GM21528 (cell line): ENCODE measurements around the gene ARHGAP29.

ENCODE experiments used
- ATAC-seq: cut with Tn5 transposase; IDR thresholded peaks from one replicate; pipeline ENCODE4 v1.9.1; 2021; ENCODE audit warnings: mild to moderate bottlenecking, moderate library complexity; ENCODE audit not compliant: unreplicated experiment, low FRiP score

ARHGAP29 gene

DNA sequence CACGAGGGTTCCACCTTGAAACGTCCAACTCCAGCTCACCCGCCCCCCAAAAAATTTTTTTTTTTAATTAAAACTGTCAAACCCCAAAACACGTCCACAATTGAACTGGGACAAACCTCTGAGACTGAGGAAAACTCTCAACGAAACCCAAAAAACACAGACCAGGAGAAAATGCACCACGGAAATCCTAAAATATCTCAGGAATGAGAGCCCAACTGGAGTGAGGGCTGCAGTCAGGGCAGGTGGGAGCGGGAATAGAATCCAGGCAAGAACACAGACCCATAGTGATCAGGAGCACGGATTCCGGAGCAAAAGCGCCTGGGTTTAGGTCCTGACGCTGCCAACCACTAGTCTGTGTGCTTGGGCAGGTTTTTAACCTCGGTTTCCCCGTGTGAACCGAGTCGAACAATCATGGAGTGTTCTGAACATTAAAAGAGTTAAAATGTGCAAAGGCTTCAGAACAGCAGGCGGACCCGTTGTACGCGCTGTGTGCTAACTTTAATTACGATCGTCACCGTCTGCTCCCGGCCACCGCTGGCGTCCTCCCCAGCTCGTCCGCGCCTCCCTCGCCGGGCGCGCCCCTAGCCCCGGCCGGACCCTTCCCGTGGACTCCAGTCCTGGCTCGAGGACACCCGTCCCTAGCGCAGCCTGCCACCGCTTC is 624 bp downstream of the ARHGAP29 start:
- peak; percentile 34 for ATAC-seq

DNA sequence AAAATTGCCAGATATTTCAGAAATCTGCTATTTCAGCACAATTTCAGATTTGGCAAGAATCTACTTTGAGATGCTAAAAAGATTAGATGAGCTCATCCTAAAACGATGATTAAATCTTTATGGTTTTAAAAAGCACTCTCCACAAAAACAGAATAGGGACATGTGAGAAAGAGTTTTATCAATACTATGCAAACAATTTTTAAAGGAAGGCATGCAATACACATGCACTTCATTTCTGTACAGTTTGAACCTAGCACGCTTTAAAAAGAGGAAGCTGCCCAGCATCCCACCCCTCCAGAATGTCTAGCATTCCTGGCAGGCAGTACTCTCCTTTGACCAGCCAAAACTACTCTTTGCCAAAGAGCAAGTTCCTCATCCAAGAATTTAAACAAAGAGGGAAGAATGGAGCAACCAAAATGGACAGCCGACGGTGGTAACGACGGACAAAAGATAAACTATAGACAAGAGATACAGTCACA is 1.3 kb downstream of the ARHGAP29 start:
- ATAC-seq: no peak

DNA sequence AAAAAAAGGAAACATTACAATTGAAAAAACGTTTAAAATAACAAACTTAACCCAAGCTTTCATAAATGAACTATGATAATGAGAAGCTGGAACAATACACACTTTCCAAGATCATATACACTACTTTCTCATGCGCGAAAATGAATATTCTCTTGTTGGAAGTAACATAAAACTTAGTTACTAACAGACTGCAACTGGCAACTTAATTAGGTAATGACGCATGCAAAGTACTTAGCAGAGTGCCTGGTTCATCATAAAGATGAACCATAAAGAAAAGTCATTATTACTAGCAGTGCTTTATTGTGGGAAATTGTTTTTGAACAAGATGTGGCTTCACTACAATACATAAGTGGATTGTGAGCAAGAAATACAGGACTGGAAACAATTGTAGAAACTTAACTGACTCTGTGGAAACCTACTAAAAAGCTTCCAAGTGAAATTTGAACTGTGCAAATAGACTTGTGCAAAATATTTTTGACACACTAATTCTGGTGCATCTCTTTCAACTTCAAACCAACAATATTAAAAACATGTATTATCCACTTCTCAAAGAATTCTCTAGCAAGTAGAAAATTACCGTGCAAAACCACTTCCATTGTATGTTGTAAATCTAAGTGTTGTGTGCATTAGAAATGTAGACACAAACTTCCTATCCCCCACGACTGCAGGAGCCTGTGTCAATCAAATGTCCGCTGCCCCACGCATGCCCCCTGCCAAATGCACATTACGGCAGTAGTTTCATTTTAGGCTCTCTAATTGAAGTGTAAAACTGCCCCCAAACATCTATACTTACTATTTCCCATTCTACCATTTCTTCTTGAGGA is 2.0 kb downstream of the ARHGAP29 start:
- ATAC-seq: no peak

- ATAC-seq: no peak
Measured at GRCh38 chr1:94234615-94235014, 2.8 kb downstream of the ARHGAP29 start.

DNA sequence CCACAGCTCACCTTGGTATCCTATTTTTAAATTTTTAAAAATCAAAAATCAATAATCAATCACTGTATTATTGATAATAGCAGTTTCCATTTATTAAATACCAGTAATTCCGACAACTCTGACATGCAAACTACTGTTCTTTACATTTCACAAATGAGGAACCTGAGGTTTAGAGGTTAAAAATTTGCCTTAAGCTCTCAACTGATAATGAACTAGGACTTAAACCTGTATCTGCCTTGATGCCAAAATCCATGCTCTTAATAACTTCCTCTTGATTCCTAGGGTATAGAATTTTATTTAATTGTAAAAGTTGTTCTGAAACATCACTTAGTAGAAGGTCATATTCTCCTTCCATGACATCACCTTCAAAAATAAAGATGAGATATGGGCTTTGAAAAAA is 5.6 kb downstream of the ARHGAP29 start:
- no peak for ATAC-seq

DNA sequence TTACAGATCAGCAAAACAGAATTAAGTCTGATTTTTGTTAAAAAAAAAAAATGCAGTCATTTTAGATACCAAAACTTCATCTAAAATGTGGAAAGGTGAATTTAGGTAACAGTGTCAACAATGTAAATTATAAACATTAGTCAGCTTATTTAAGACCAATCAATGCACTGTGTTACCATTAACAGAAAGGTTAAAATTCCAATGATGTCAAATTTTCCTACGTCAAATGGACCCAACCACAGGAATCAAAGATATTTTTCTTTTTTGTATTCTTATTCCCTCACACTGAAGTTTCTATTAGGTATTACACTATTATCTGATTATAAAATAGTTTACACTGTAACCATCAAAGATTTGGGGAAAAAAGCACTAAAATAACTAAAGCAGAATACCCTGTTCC is 6.5 kb downstream of the ARHGAP29 start:
- ATAC-seq: no peak

GRCh38 chr1:94228640-94229375 is 8.6 kb downstream of the ARHGAP29 start:
- ATAC-seq: no peak

DNA sequence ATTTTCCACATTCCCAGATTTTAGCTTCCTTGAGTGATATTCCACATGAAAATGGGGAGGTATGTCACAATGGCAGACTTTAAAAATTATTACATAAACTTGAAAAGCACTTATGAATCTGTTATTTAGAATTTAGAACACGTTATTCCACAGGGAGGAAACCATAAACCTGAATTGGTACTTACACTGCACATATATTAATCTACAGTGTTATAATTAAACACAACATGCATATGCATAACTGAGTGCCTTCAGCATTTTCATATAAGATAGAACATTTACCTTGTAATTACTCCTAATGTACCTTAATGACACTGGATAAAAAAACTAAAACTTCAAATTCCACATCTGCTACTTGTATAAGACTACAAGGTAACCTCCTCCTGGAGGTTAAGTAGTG is 9.8 kb downstream of the ARHGAP29 start:
- ATAC-seq: no peak

DNA sequence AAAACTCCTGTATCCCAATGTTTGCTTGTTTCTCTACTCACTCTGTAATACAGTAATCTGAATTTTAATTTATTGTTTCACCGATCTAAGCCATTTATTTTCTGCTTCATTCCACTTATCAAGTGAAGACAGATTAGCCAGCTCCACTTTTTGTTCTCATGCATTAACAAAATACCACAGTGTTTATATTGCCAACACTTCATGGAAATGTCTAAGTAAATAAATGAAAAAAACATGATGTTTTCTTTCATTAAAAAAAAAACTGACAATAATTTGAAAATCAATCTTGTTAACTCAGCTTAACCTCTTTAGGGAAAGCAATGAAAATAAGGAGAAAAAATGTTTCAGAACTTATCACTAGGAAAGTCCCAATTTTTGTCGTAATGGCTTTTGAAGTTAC is 11.5 kb downstream of the ARHGAP29 start:
- ATAC-seq: no peak

DNA sequence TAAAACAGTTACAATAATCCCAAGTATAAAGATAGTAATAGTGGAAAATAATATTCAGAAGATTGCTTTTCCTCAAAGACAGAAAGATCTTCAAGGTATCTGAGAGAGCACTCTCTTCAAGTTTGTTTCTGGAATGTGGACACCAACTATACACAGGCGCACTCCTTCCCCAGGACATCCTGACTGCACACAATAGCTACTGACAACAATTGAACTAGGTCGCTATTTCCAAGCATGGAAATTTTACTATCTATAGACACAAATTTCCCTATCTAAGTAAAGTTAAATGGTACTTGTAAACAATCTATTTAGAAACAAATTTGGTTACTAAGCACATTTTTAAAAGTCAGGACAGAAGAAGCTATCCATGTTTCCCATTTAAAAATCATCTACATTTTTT is 19.1 kb downstream of the ARHGAP29 start:
- no peak for ATAC-seq

DNA sequence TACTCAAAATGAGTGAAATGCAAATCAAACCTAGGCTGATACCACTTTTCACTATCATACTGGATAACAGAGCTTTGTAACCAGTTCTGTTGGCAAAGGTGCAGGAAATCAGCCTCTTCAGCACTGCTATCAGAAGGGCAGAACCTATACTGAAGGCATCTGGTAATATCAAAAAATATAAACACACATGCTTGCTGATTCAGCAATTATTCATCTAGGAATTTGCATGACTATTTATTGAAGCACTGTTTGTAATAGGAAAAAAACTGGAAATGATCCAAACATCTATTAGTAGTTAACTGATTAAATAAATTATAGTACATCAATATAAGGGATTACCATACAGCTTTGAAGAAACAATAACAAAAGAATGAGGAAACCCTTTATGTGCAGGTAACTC is 21.4 kb downstream of the ARHGAP29 start:
- no peak for ATAC-seq

- ATAC-seq: no peak
Measured at GRCh38 chr1:94209982-94210381, 27.4 kb downstream of the ARHGAP29 start.

- no peak for ATAC-seq
Measured at GRCh38 chr1:94209425-94209824, 28.0 kb downstream of the ARHGAP29 start.

DNA sequence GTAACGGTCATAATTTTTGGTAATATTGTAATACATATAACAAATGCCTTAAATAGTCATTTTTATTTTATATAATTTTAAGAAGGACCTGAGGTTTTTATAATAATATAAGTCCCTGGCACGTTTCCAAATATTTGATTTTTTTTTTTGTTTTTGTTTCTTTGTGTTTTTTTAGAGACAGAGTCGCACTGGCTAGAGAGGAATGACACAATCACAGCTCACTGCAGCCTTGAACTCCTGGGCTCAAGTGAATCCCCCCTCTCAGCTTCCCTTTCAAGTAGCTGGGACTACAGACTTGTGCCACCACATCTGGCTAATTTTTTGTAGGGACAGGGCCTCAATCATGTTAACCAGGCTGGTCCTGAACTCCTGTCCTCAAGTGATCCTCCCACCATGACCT is 29.7 kb downstream of the ARHGAP29 start:
- no peak for ATAC-seq

DNA sequence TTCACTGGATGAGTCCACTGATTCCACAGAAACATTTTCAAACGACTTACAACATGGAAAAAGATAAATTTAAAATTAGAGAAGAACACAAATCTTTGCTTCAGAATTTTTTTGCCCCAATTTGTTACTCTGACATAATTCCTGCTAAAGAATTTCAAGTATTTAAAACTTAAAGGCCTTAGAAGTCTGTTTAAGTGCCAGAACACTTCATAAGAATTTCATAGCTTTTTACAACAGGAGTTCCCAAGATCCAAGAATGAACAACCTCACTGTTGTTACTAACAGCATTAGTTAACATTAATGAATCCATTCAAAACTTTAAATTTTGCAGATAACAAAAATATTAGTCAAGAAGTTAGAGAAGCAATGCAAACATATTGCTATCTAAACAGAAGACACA is 31.7 kb downstream of the ARHGAP29 start:
- no peak for ATAC-seq

- no peak for ATAC-seq
Measured at GRCh38 chr1:94202241-94202640, 35.1 kb downstream of the ARHGAP29 start.

DNA sequence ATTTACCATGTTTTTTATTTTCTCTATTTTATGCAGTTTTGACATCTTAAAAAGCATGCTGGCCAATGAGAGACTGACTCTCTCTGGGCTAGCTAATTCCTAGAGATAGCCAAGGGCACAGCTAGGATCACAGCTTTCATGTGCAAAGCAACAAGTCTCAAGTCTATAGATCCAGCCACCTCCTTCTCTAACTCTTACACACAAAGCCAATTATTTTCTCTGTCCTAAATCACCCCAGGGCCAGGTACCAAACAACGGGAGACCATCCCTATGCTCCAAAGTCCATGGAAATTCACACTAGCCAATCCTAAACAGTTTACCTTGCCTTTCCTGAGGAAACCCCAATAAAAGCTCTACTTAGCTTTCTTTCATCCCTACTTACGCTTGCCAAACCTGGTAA is 38.0 kb downstream of the ARHGAP29 start:
- no peak for ATAC-seq

DNA sequence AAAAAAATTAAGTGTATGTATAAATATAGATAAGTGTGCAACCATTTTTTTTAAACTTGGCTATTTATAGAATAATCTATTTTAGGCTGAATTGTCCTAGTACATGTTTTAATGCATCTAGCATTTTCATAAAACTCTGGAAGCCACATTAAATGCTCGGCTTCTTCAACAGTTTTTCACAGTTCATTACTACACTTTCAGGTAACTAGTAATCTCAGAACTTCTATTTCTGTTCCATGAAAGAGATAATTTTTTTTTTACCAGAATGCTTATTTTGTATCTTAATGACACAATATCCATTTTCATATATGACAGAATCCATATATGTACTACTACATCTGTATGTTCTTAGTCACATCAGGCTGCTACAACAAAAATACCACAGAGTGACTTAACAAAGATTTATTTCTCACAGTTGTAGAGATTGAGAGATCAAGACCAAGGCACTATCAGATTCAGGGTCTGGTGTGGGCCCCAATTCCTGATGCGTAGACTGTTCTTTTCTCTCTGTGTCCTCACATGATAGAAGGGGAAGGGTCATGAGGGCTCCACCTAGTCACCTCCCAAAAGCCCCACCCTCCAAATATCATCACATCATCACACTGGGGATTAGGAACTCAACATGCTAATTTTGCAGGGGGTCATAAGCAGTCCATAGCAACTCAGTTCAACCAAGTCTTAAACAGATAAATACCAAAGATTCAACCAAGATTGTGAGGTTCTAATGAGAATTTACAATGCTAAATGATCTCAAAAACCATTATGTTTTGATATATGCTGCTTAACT is 43.1 kb downstream of the ARHGAP29 start:
- ATAC-seq: no peak

GRCh38 chr1:94193128-94193527 is 44.3 kb downstream of the ARHGAP29 start:
- no peak for ATAC-seq

GRCh38 chr1:94191216-94191615 is 46.2 kb downstream of the ARHGAP29 start:
- no peak for ATAC-seq

DNA sequence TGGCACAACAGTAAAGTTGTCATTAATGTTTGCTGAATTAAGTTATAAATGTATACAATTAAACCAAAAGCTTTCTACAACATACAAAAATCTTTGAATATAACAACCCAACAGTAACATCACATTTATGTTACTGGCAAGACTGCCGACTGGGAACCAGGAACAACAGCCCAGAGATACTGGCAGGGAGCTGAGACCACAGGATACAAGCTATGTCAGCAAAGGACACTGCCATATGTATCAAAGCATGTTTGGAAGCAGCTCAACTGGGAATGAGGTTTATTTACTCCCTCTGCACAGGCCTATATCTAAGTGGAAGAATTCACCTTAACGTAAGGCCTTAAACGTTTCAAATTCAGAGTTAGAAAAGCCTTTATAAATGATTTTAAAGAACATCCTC is 50.4 kb downstream of the ARHGAP29 start:
- ATAC-seq: no peak
